K562 (cell line): Measurements from ENCODE around the gene RTCB. TPM values are rescaled to one million over a fixed set of nuclear protein-coding genes. Genes with fewer than 3 reads are reported as not detected.

Experiments used
- ATAC-seq: fragments of 200-7000 bp; cut with Tn5 transposase; 3 replicates; pipeline ENCODE4 v1.9.1; 2020; ENCODE audit warnings: moderate library complexity
- BruUV-seq: library from RNA; stranded (reverse); fragments of 400-500 nt; replicated peaks from 2 replicates; lab custom pipeline; 2021; lab: Mats Ljungman, UMichigan
- CTCF ChIA-PET: fragments of 300-600 bp; formaldehyde crosslinking; extraction: SDS; loops from one replicate; lab custom pipeline; 2021; ENCODE audit warnings: low intra/inter-chr PET ratio; lab: Yijun Ruan, JAX
- POLR2A ChIA-PET: fragments of 300-600, 350-650 bp; sonication (Branson Sonifier 250); formaldehyde crosslinking; extraction: SDS; loops from one replicate; lab custom pipeline; 2021; ENCODE audit warnings: antibody characterized with exemption, inconsistent platforms; lab: Yijun Ruan, JAX
- DNase-seq, 4 experiments: peaks; one replicate each; pipeline versions ENCODE4 v3.0.0 to v3.0.0-alpha.2; 2011 to 2018; ENCODE audit warnings: low spot score in 3 of 4, mixed read lengths in 3 of 4; ENCODE audit errors: extremely low read depth in 1 of 4
- FAIRE-seq: peaks from 2 replicates; lab custom pipeline; 2011; peaks lifted over from hg19 to GRCh38; lab: Jason Lieb, UNC
- H2AFZ ChIP-seq: 2 replicates; pipeline ENCODE4 v1.6.0; 2011; ENCODE audit warnings: low read depth, low read length, control low read depth, inconsistent platforms
- H3K27ac ChIP-seq: fragments of 200-600 bp; 3 replicates; pipeline ENCODE4 v1.8.0; 2011; ENCODE audit warnings: low read depth, mild to moderate bottlenecking, control low read depth, inconsistent platforms, low read length, moderate library complexity, mixed read lengths; ENCODE audit errors: extremely low read depth
- H3K27me3 ChIP-seq, 2 experiments: fragments of 300-600 bp in 1 of 2; 2 replicates in 1 of 2; 3 replicates in 1 of 2; pipeline versions ENCODE4 v1.6.0 to v1.8.0; 2011; ENCODE audit warnings: inconsistent platforms in 2 of 2, low read length in 2 of 2, mild to moderate bottlenecking in 1 of 2, mixed read lengths in 1 of 2, moderate library complexity in 1 of 2; ENCODE audit not compliant: control insufficient read depth in 2 of 2, insufficient read depth in 2 of 2
- H3K36me3 ChIP-seq: fragments of 300-600 bp; 3 replicates; pipeline ENCODE4 v1.8.0; 2011; ENCODE audit warnings: mild to moderate bottlenecking, low read length, inconsistent platforms; ENCODE audit not compliant: control insufficient read depth, insufficient read depth
- H3K4me1 ChIP-seq, 2 experiments: fragments of 200-600 bp in 1 of 2; replicated peaks in 1 of 2; 2 replicates in 1 of 2; 3 replicates in 1 of 2; pipeline versions ENCODE4 v1.5.1 to v1.8.0; 2011; ENCODE audit warnings: inconsistent platforms in 2 of 2, low read length in 2 of 2, mild to moderate bottlenecking in 1 of 2, mixed read lengths in 1 of 2, moderate library complexity in 1 of 2; ENCODE audit not compliant: control insufficient read depth in 2 of 2, insufficient read depth in 2 of 2
- H3K4me2 ChIP-seq: 2 replicates; pipeline ENCODE4 v1.6.1; 2011; ENCODE audit warnings: low read length, control low read depth, inconsistent platforms, mixed read lengths; ENCODE audit not compliant: insufficient read depth
- H3K4me3 ChIP-seq: fragments of 200-600 bp; sonication (generic), shearing (Covaris generic); 2 replicates; pipeline ENCODE4 v1.5.1; 2016; ENCODE audit warnings: control low read depth, inconsistent platforms
- H3K79me2 ChIP-seq: fragments of 200-600 bp; 3 replicates; pipeline ENCODE4 v1.8.0; 2011; ENCODE audit warnings: low read length, inconsistent platforms; ENCODE audit not compliant: control insufficient read depth, insufficient read depth
- H3K9ac ChIP-seq, 2 experiments: 2 replicates each; pipeline versions ENCODE4 v1.6.0 to v1.6.1; 2011; ENCODE audit warnings: low read depth in 2 of 2, low read length in 2 of 2, control low read depth in 1 of 2, inconsistent platforms in 1 of 2, mild to moderate bottlenecking in 1 of 2, mixed read lengths in 1 of 2; ENCODE audit not compliant: insufficient read depth in 1 of 2
- H3K9me1 ChIP-seq: one replicate; pipeline ENCODE4 v1.6.0; 2011; ENCODE audit warnings: inconsistent platforms, mild to moderate bottlenecking, low read length, moderate library complexity; ENCODE audit not compliant: control insufficient read depth, insufficient read depth
- H3K9me3 ChIP-seq: replicated peaks from 2 replicates; pipeline ENCODE4 v1.5.1; 2011; ENCODE audit warnings: low read depth, low read length, inconsistent platforms; ENCODE audit not compliant: control insufficient read depth, insufficient read depth
- H4K20me1 ChIP-seq: replicated peaks from 2 replicates; pipeline ENCODE4 v1.6.1; 2011; ENCODE audit warnings: low read length, inconsistent platforms, mixed read lengths; ENCODE audit not compliant: control insufficient read depth, insufficient read depth
- ARID3B ChIP-seq: fragments of 250-450 bp; sonication (Bioruptor Pico); IDR thresholded peaks from 2 replicates; pipeline ENCODE4 v1.4.0; 2020; ENCODE audit warnings: borderline replicate concordance
- CTCFL ChIP-seq: IDR thresholded peaks from 2 replicates; pipeline ENCODE4 v1.6.1; 2011; ENCODE audit warnings: borderline replicate concordance, low read depth, mild to moderate bottlenecking, moderate library complexity, low read length; ENCODE audit not compliant: insufficient read depth, poor library complexity, severe bottlenecking
- USF1 ChIP-seq: sonication (generic); formaldehyde crosslinking; IDR thresholded peaks from 2 replicates; pipeline ENCODE4 v1.9.0; 2022; ENCODE audit warnings: mild to moderate bottlenecking, missing genetic modification reagents
- WGBS: fragments of 100-300 bp; shearing (Covaris generic); methylation state at CpG from one replicate; pipeline ENCODE4 v1.1.6; 2016; ENCODE audit warnings: low coverage, mixed read lengths; ENCODE audit not compliant: insufficient coverage; ENCODE audit errors: missing lambda C conversion rate; 5-methylcytosine and 5-hydroxymethylcytosine counted together
- in situ Hi-C: fragments of 300-500 bp; cut with MboI; formaldehyde crosslinking; loops from 4 replicates; pipeline ENCODE4 v1.15.0; 2018; ENCODE audit warnings: inconsistent platforms, mixed read lengths
- intact Hi-C: fragments of 100-400 bp; cut with micrococcal nuclease; formaldehyde crosslinking; loops from 2 replicates; pipeline ENCODE4 v1.14.2; 2022
- polyA plus RNA-seq, 8 experiments: library from polyadenylated mRNA; depleted of rRNA in 4 of 8; stranded (reverse) in 5 of 8; unstranded in 3 of 8; fragments of >200 nt; fragmentation: Nextera tagmentation in 2 of 8; fragmentation: Illumina TruSeq in 1 of 8; extraction: Ambion mirVana in 2 of 8; extraction: Trizol in 1 of 8; gene quantifications; 2 replicates each; pipeline versions ENCODE4 v1.2.1 to v1.2.3, GENCODE V29; 2011 to 2014; ENCODE audit warnings: inconsistent platforms in 1 of 8, missing spikeins in 1 of 8
- total RNA-seq, 7 experiments: library from RNA; depleted of rRNA in 6 of 7; stranded (reverse); fragments of >200 nt in 6 of 7; fragmentation: Illumina TruSeq in 2 of 7; extraction: Trizol in 2 of 7; gene quantifications; 2 replicates each; pipeline versions ENCODE4 v1.2.1 to v1.2.3, GENCODE V29; 2011 to 2021; ENCODE audit warnings: low replicate concordance in 1 of 7
- TF ChIP-seq, protein P1 (sequence below): fragments of 450-650 bp; IDR thresholded peaks from 2 replicates; pipeline ENCODE4 v1.7.0; 2016; ENCODE audit warnings: borderline replicate concordance
- TF ChIP-seq, protein P2 (sequence below): sonication (generic); formaldehyde crosslinking; IDR thresholded peaks from 2 replicates; pipeline ENCODE4 v1.8.1; 2023; ENCODE audit warnings: mild to moderate bottlenecking, missing genetic modification reagents

The RTCB gene
- total and polyA plus RNA-seq, 9 of the 15 experiments (the other 6 are each of a cell fraction or from before 2014, with no cell fraction given) = 80.3 to 269 (median 92.3) TPM

GRCh38 chr22:32385681-32386080, 26.4 kb downstream of the RTCB start (continued):
- TF ChIP-seq USF1 (CRISPR knock-in tag) (no peak), CTCFL (no peak)

- peaks cover 0 to 8% of the 10 kb centered on the region in 2 experiments; a peak in 3 of 5 replicates for H3K4me1 ChIP-seq
- ChIA-PET POLR2A (no interaction called here), CTCF (no interaction called here)
- FAIRE-seq (no peak), ATAC-seq (no peak), DNase-seq (no peak)
- no peak overlapping the region for H2AFZ ChIP-seq
- H3K27ac ChIP-seq = no peak overlapping the region
- H3K9ac ChIP-seq = no peak overlapping the region
- BruUV-seq = no TSS peak
- H3K4me3 ChIP-seq = no peak overlapping the region
- no peaks in the 10 kb centered on the region for H3K9me3 ChIP-seq
- H3K4me2 ChIP-seq = no peak overlapping the region
- no peaks in the 10 kb centered on the region for H3K79me2 ChIP-seq
- in situ Hi-C loops (no loop called here), intact Hi-C loops (loop anchor here (5.0 kb wide), 1 partner anchor 91 kb away; the partner anchor contains the start of gene FBXO7)
- H3K27me3 ChIP-seq = no peaks in the 10 kb centered on the region
- H4K20me1 ChIP-seq = no peaks in the 10 kb centered on the region; the same call in 1 of the 2 replicates
- H3K9me1 ChIP-seq = no peaks in the 10 kb centered on the region
- H3K36me3 ChIP-seq = peaks cover 4% of the 10 kb centered on the region; the same call in 1 of the 3 replicates
- TF ChIP-seq ARID3B (CRISPR knock-in tag) = no peak
- TF ChIP-seq, protein P1, sequence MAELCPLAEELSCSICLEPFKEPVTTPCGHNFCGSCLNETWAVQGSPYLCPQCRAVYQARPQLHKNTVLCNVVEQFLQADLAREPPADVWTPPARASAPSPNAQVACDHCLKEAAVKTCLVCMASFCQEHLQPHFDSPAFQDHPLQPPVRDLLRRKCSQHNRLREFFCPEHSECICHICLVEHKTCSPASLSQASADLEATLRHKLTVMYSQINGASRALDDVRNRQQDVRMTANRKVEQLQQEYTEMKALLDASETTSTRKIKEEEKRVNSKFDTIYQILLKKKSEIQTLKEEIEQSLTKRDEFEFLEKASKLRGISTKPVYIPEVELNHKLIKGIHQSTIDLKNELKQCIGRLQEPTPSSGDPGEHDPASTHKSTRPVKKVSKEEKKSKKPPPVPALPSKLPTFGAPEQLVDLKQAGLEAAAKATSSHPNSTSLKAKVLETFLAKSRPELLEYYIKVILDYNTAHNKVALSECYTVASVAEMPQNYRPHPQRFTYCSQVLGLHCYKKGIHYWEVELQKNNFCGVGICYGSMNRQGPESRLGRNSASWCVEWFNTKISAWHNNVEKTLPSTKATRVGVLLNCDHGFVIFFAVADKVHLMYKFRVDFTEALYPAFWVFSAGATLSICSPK = no peak
- TF ChIP-seq, protein P2, sequence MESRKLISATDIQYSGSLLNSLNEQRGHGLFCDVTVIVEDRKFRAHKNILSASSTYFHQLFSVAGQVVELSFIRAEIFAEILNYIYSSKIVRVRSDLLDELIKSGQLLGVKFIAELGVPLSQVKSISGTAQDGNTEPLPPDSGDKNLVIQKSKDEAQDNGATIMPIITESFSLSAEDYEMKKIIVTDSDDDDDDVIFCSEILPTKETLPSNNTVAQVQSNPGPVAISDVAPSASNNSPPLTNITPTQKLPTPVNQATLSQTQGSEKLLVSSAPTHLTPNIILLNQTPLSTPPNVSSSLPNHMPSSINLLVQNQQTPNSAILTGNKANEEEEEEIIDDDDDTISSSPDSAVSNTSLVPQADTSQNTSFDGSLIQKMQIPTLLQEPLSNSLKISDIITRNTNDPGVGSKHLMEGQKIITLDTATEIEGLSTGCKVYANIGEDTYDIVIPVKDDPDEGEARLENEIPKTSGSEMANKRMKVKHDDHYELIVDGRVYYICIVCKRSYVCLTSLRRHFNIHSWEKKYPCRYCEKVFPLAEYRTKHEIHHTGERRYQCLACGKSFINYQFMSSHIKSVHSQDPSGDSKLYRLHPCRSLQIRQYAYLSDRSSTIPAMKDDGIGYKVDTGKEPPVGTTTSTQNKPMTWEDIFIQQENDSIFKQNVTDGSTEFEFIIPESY (CRISPR knock-in tag) = no peak
- WGBS = 30% methylated on average over 5 of the region's 5 CpGs
Measured at GRCh38 chr22:32380991-32381390, 31.1 kb downstream of the RTCB start.
